A673 (cell line): ENCODE data around the gene TRAPPC10. TPM values are rescaled to one million over a fixed set of nuclear protein-coding genes. Genes with fewer than 3 reads are reported as not detected.

Experiments
- BruUV-seq: library from RNA; stranded (reverse); fragments of 400-500 nt; replicated peaks from 2 replicates; lab custom pipeline; 2021; lab: Mats Ljungman, UMichigan
- CTCF ChIA-PET: fragments of 300-600 bp; sonication (Branson Sonifier 250); formaldehyde crosslinking; loops from one replicate; lab custom pipeline; 2022; ENCODE audit warnings: antibody characterized with exemption; lab: Charles Lee
- POLR2A ChIA-PET: fragments of 300-600 bp; sonication (Branson Sonifier 250); formaldehyde crosslinking; loops from one replicate; lab custom pipeline; 2022; ENCODE audit warnings: antibody characterized with exemption; ENCODE audit not compliant: low non-redundant PET; lab: Charles Lee
- DNase-seq: peaks from one replicate; pipeline ENCODE4 v3.0.0-alpha.2; 2015; ENCODE audit warnings: low spot score
- H3K27ac ChIP-seq: fragments of 200-600 bp; sonication (generic); 2 replicates; pipeline ENCODE4 v1.5.1; 2016; ENCODE audit warnings: mixed run types, low read depth, mild to moderate bottlenecking, mixed read lengths, antibody characterized with exemption, low read length; ENCODE audit not compliant: poor library complexity, severe bottlenecking
- H3K27me3 ChIP-seq: fragments of 200-600 bp; sonication (generic); replicated peaks from 2 replicates; pipeline ENCODE4 v1.6.1; 2017; ENCODE audit warnings: mixed run types, low read depth, mild to moderate bottlenecking, mixed read lengths, antibody characterized with exemption, low read length; ENCODE audit not compliant: insufficient read depth, poor library complexity
- H3K36me3 ChIP-seq: fragments of 200-600 bp; sonication (generic); 2 replicates; pipeline ENCODE4 v1.6.1; 2016; ENCODE audit warnings: mixed run types, mild to moderate bottlenecking, mixed read lengths, antibody characterized with exemption, low read length; ENCODE audit not compliant: insufficient read depth, poor library complexity, severe bottlenecking
- H3K4me1 ChIP-seq: fragments of 200-600 bp; sonication (generic); 2 replicates; pipeline ENCODE4 v1.6.1; 2017; ENCODE audit warnings: mixed run types, mild to moderate bottlenecking, mixed read lengths, antibody characterized with exemption, low read length; ENCODE audit not compliant: insufficient read depth, poor library complexity, severe bottlenecking
- H3K4me3 ChIP-seq: fragments of 200-600 bp; sonication (generic); 2 replicates; pipeline ENCODE4 v1.5.1; 2016; ENCODE audit warnings: low read depth, mixed run types, mild to moderate bottlenecking, mixed read lengths, low read length; ENCODE audit not compliant: poor library complexity, severe bottlenecking
- H3K9me3 ChIP-seq: fragments of 200-600 bp; sonication (generic); 2 replicates; pipeline ENCODE4 v1.6.1; 2016; ENCODE audit warnings: mixed run types, low read depth, mild to moderate bottlenecking, mixed read lengths, antibody characterized with exemption, low read length; ENCODE audit not compliant: poor library complexity, severe bottlenecking
- EZH2 ChIP-seq: fragments of 200-600 bp; sonication (generic); IDR thresholded peaks from 2 replicates; pipeline ENCODE4 v1.6.1; 2017; ENCODE audit warnings: borderline replicate concordance, low read depth, mild to moderate bottlenecking, mixed read lengths, antibody characterized with exemption, low read length; ENCODE audit not compliant: poor library complexity, severe bottlenecking
- intact Hi-C: fragments of 100-400 bp; cut with micrococcal nuclease; formaldehyde crosslinking; loops from one replicate; pipeline ENCODE4 v1.10.0; 2022; ENCODE audit not compliant: unreplicated experiment
- total RNA-seq: library from RNA; stranded (reverse); gene quantifications from 2 replicates; pipeline ENCODE4 v1.2.3, GENCODE V29; 2021
- TF ChIP-seq, protein P1 (sequence below): fragments of 300-800, 200-600 bp; sonication (generic); conservative IDR thresholded peaks from 2 replicates; pipeline ENCODE4 v1.5.1; 2017; ENCODE audit warnings: low read depth, mild to moderate bottlenecking, antibody characterized with exemption, low read length, moderate library complexity, mixed read lengths

Gene TRAPPC10
- total RNA-seq, 1 experiment from 2014 or later = 51.4 TPM

GRCh38 chr21:43989401-43989800, 22.7 kb upstream of the TRAPPC10 start:
- Histone ChIP-seq H3K27me3 (no peaks in the 10 kb centered on the region), H3K4me1 (no peaks in the 10 kb centered on the region), H3K9me3 (no peaks in the 10 kb centered on the region), H3K36me3 (no peaks in the 10 kb centered on the region), H3K27ac (no peak overlapping the region), H3K4me3 (no peak overlapping the region)
- TF ChIP-seq, protein P1, sequence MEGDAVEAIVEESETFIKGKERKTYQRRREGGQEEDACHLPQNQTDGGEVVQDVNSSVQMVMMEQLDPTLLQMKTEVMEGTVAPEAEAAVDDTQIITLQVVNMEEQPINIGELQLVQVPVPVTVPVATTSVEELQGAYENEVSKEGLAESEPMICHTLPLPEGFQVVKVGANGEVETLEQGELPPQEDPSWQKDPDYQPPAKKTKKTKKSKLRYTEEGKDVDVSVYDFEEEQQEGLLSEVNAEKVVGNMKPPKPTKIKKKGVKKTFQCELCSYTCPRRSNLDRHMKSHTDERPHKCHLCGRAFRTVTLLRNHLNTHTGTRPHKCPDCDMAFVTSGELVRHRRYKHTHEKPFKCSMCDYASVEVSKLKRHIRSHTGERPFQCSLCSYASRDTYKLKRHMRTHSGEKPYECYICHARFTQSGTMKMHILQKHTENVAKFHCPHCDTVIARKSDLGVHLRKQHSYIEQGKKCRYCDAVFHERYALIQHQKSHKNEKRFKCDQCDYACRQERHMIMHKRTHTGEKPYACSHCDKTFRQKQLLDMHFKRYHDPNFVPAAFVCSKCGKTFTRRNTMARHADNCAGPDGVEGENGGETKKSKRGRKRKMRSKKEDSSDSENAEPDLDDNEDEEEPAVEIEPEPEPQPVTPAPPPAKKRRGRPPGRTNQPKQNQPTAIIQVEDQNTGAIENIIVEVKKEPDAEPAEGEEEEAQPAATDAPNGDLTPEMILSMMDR = no peak
- no peak for TF ChIP-seq EZH2
- no TSS peak for BruUV-seq
- ChIA-PET CTCF (no interaction called here), POLR2A (no interaction called here)
- intact Hi-C loops = no loop called here
- no peak for DNase-seq

DNA sequence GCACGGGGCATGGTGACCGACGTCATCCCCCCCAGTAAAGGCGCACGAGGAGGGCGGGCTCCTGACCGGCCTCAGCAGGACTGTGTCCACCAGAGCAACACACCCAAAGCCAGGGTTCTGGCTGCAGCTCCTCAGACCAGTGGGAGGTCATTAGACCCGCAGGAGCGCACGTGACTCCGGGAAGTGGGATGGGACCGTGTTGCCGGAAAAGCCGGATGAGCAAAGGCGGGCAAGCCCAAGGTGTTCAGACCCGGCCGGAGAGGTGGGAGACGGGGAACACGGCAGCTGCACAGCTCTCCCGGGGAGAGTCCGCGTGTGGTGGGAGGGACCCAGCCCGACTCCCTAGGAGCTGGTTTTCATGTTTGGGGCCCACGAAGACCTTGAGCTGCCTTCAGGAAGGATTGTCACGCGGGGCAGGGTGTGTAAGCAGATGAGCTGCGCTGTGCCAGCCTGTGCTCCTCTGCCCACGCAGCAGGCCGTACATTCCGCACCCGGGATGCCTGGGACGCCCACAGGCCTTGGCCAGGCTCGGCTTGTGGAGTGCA, 20.6 kb upstream of the TRAPPC10 start:
- TF ChIP-seq EZH2 = no peak
- TF ChIP-seq, protein P1 = no peak
- intact Hi-C loops = no loop called here
- CTCF ChIA-PET = no interaction called here
- H3K4me3 ChIP-seq = no peak overlapping the region
- no peaks in the 10 kb centered on the region for H3K9me3 ChIP-seq
- H3K27ac ChIP-seq = no peak overlapping the region
- no peaks in the 10 kb centered on the region for H3K27me3 ChIP-seq
- no TSS peak for BruUV-seq
- no peaks in the 10 kb centered on the region for H3K36me3 ChIP-seq
- DNase-seq = no peak
- H3K4me1 ChIP-seq = no peaks in the 10 kb centered on the region
- POLR2A ChIA-PET = no interaction called here

DNA sequence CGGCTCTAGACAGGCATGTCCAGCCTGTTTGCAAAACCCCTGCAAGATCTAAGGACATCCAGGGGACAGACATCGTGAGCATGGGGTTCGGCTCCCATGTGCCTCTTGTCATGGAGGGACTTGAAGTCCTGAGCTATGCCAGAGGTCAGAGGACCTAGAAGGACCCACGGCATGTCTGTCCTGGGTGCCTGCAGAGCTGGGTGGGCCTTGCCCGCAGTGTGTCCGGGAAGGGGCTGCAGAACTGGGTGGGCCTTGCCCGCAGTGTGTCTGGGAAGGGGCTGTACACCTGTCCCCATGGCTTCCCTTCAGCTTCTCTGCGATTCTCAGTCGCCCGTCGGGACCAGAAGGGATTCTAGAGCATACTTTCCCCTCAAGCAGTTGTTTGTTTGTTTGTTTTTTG, 20.0 kb upstream of the TRAPPC10 start:
- Histone ChIP-seq H3K4me1 (no peaks in the 10 kb centered on the region), H3K4me3 (no peak overlapping the region), H3K9me3 (no peaks in the 10 kb centered on the region), H3K27me3 (no peaks in the 10 kb centered on the region), H3K27ac (no peak overlapping the region), H3K36me3 (no peaks in the 10 kb centered on the region)
- BruUV-seq = no TSS peak
- no peak for TF ChIP-seq EZH2
- TF ChIP-seq, protein P1 = no peak
- DNase-seq = no peak
- ChIA-PET POLR2A (no interaction called here), CTCF (no interaction called here)
- intact Hi-C loops = no loop called here
